ENCODE measurements around the gene CELF4. TPM values are rescaled to one million over a fixed set of nuclear protein-coding genes. Genes with fewer than 3 reads are reported as not detected.

CELF4 gene
- total and polyA plus RNA-seq, 2 experiments from 2014 or later, result 1.6 to 2.1 TPM

DNA sequence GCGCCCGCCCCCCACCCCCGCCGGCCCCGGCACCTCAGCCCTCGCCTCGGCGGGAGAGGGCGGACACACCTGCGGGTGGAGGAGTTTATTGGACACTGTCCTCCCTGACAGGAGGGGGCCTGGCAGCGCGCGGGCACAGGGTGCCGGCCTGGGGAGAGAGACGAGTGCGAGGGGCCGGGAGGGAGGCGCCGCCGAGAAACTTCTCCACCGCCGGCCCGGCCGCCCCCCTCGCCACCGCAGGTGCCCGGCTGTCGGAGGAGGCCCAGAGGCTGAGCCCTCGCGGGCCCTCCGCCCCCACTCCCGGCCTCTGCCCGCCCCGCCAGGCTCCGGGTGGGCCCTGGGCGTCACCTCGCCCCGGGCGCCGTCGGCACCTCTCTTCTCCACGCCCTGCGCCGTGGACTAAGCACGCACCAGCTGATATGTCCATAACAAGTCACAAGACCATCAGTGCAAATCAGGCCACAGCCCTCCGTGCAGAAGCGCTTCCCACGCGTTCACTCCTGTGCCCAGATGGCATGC, 311.3 kb downstream of the CELF4 start:
- Histone ChIP-seq H3K4me3 (peak overlapping the region; percentile 69), H3K27ac (no peak overlapping the region), H3K36me3 (no peaks in the 10 kb centered on the region), H3K27me3 (peaks cover 48% of the 10 kb centered on the region), H3K4me1 (ENCODE audit: low read depth) (no peaks in the 10 kb centered on the region), H3K9me3 (ENCODE audit: low read depth) (no peaks in the 10 kb centered on the region)
- no peak for DNase-seq (ENCODE audit: low read depth in 1 of 2, low spot score in 1 of 2)
- TF ChIP-seq, protein P1, sequence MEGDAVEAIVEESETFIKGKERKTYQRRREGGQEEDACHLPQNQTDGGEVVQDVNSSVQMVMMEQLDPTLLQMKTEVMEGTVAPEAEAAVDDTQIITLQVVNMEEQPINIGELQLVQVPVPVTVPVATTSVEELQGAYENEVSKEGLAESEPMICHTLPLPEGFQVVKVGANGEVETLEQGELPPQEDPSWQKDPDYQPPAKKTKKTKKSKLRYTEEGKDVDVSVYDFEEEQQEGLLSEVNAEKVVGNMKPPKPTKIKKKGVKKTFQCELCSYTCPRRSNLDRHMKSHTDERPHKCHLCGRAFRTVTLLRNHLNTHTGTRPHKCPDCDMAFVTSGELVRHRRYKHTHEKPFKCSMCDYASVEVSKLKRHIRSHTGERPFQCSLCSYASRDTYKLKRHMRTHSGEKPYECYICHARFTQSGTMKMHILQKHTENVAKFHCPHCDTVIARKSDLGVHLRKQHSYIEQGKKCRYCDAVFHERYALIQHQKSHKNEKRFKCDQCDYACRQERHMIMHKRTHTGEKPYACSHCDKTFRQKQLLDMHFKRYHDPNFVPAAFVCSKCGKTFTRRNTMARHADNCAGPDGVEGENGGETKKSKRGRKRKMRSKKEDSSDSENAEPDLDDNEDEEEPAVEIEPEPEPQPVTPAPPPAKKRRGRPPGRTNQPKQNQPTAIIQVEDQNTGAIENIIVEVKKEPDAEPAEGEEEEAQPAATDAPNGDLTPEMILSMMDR (IDR thresholded peaks at IDR 0.05; ENCODE audit: low read depth, low read length), result no peak

DNA sequence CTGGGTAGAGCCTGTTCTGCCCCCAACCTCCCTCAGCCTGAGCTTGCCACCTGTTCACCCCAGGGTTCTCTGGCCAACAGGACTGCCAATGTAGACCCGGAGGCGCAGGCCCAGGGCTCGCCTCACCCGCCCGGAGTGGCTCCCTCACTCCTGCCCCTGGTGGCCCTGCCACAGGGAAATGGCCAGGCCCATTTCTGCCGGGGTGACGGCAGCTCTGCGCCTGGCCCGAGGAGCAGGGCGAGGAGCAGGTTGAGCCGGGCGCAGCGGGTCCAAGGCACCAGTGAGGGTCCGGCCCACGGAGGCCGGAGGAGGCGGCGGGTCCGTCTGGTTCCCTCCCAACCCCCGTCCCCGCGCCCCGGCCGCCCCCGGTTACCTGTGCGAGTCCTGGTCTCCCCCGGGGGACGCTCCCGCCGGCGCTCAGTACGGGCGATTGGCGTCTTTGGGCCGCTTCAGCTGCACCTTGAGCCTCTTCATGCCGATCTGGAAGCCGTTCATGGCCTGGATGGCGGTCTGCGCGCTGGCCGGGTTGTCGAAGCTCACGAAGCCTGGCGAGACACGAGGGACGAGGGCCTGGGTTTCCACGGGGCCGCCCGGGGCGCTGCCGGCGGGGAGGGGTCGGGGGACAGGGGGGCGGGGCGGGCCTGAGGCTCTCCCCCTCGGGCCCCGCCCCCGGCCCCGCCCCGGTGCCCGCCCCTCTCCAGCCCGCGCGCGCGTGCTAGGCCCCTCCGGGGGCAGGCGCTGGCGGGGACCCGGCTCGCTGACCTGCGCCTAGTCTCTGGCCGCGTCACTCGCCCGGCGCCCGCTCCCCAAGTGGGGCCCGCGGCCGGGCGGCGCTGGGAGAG, 312.0 kb downstream of the CELF4 start:
- peak overlapping the region; percentile 69 for H3K4me3 ChIP-seq
- H3K27ac ChIP-seq, result no peak overlapping the region
- H3K36me3 ChIP-seq, result no peaks in the 10 kb centered on the region
- H3K9me3 ChIP-seq (ENCODE audit: low read depth), result no peaks in the 10 kb centered on the region
- H3K27me3 ChIP-seq, result peaks cover 43% of the 10 kb centered on the region
- no peaks in the 10 kb centered on the region for H3K4me1 ChIP-seq (ENCODE audit: low read depth)
- DNase-seq (ENCODE audit: low read depth in 1 of 2, low spot score in 1 of 2), result peak; percentile 13 to 91
- TF ChIP-seq, protein P1 (IDR thresholded peaks at IDR 0.05; ENCODE audit: low read depth, low read length), result no peak

DNA sequence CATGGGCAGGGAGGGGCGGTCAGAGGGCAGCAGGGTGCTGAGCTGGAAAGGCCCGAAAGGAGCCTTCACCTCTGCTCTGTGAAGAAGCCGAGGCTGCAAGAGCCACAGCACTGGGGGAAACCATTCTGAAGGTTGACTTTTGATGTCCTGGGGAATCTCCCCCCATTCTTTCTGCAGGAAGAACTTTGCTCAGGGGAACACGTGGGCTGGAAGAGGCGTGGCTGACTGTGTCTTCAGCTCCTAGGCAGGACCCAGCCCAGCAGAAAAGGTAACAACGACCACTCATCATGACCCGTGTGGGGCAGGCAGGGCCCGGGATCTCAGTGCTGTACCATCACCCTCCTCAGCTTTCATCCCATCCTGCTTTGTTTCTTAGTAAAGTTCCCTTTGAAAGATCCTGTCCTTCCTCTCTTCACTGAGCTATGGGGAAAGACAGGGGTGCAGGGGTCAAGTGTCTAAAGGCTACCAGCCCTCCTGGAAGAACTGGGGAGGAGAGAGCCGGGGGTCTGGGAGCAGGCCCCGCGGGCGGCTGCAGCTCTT, 312.7 kb downstream of the CELF4 start:
- TF ChIP-seq, protein P1 (IDR thresholded peaks at IDR 0.05; ENCODE audit: low read depth, low read length), result no peak
- DNase-seq (ENCODE audit: low read depth in 1 of 2, low spot score in 1 of 2), result no peak
- H3K9me3 ChIP-seq (ENCODE audit: low read depth), result no peaks in the 10 kb centered on the region
- H3K4me3 ChIP-seq, result peak overlapping the region; percentile 69
- H3K4me1 ChIP-seq (ENCODE audit: low read depth), result no peaks in the 10 kb centered on the region
- no peaks in the 10 kb centered on the region for H3K36me3 ChIP-seq
- no peak overlapping the region for H3K27ac ChIP-seq
- H3K27me3 ChIP-seq, result peaks cover 38% of the 10 kb centered on the region

DNA sequence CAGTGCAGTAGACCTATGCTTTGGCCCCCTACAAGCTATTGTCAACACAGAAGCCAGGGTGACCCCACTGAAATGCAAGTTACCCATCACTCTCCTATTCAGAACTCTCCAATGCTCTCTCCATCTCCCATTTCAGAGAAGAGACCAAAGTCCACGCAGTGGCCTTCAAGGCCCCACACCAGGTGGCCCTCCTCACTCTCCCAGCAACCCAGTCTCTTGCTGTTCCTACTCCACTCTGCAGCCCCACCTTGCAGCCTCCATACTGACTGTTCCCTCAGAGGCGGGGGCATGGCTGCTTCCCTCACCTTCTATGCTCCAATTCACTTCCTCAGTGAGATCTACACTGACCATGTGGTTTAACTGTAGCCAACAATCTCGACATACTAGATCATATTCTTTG, 313.3 kb downstream of the CELF4 start:
- TF ChIP-seq, protein P1 (IDR thresholded peaks at IDR 0.05; ENCODE audit: low read depth, low read length), result no peak
- Histone ChIP-seq H3K27me3 (peaks cover 33% of the 10 kb centered on the region), H3K9me3 (ENCODE audit: low read depth) (no peaks in the 10 kb centered on the region), H3K36me3 (no peaks in the 10 kb centered on the region), H3K4me3 (no peak overlapping the region), H3K4me1 (ENCODE audit: low read depth) (no peaks in the 10 kb centered on the region), H3K27ac (no peak overlapping the region)
- no peak for DNase-seq (ENCODE audit: low read depth in 1 of 2, low spot score in 1 of 2)

DNA sequence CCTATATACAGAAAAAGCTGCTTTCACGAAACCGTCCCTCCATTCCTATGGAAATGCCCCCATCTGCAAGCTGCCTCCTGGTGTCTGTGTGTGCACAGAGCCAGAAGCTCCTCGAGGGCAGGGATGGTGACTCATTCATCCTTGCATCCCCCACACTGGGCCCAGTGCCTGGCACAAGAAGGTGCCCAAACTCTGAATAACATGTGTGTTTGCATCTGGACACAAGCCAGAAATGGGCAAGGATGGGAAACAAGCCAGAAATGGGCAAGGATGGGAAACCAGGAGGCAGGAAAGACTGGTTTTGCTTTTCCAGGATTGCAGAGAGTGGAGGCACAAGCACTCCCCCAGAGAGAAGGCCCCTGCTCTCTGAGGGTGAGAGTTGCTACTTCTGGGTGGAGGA, 313.9 kb downstream of the CELF4 start:
- Histone ChIP-seq H3K36me3 (no peaks in the 10 kb centered on the region), H3K27me3 (peaks cover 29% of the 10 kb centered on the region), H3K4me1 (ENCODE audit: low read depth) (no peaks in the 10 kb centered on the region), H3K4me3 (no peak overlapping the region), H3K27ac (no peak overlapping the region), H3K9me3 (ENCODE audit: low read depth) (no peaks in the 10 kb centered on the region)
- peak in 1 of 2 donors; percentile 10 for DNase-seq (ENCODE audit: low read depth in 1 of 2, low spot score in 1 of 2)
- TF ChIP-seq, protein P1 (IDR thresholded peaks at IDR 0.05; ENCODE audit: low read depth, low read length), result no peak
